OCI-LY3 (cell line): ENCODE results near the gene SLC39A3.

Experiments
- H2AFZ ChIP-seq: fragments of 200-600, 300-600 bp; shearing (Covaris generic); 2 replicates; pipeline ENCODE4 v1.6.0; 2014; ENCODE audit warnings: antibody characterized with exemption, low read depth, low read length
- H3K27ac ChIP-seq: fragments of 200-600, 300-600 bp; sonication (generic); 2 replicates; pipeline ENCODE4 v1.5.1; 2014; ENCODE audit warnings: mild to moderate bottlenecking, low read length, moderate library complexity, mixed read lengths
- H3K27me3 ChIP-seq: fragments of 200-600, 300-600 bp; sonication (generic); 2 replicates; pipeline ENCODE4 v1.6.1; 2014; ENCODE audit warnings: low read depth, low read length, mixed read lengths
- H3K36me3 ChIP-seq: fragments of 200-600, 300-600 bp; sonication (generic); replicated peaks from 2 replicates; pipeline ENCODE3; 2014; ENCODE audit warnings: low read depth, low read length, mixed read lengths
- H3K4me1 ChIP-seq: fragments of 300-600, 200-600 bp; sonication (generic); 2 replicates; pipeline ENCODE4 v1.6.1; 2014; ENCODE audit warnings: low read length, mixed read lengths
- H3K4me2 ChIP-seq: fragments of 200-600, 300-600 bp; sonication (generic); 2 replicates; pipeline ENCODE4 v1.6.1; 2014; ENCODE audit warnings: low read length, mixed read lengths
- H3K4me3 ChIP-seq: fragments of 300-600, 200-600 bp; sonication (generic); 2 replicates; pipeline ENCODE4 v1.5.1; 2014; ENCODE audit warnings: antibody characterized with exemption, mild to moderate bottlenecking, low read length, moderate library complexity
- H3K79me2 ChIP-seq: fragments of 300-600, 200-600 bp; shearing (Covaris generic); 2 replicates; pipeline ENCODE4 v1.6.1; 2014; ENCODE audit warnings: mild to moderate bottlenecking, low read length, mixed read lengths
- H3K9ac ChIP-seq: fragments of 300-600, 200-600 bp; shearing (Covaris generic); 2 replicates; pipeline ENCODE4 v1.6.0; 2014; ENCODE audit warnings: mild to moderate bottlenecking, low read length, moderate library complexity
- H3K9me3 ChIP-seq: fragments of 200-600, 300-600 bp; shearing (Covaris generic); 2 replicates; pipeline ENCODE4 v1.6.1; 2014; ENCODE audit warnings: low read length, mixed read lengths; ENCODE audit not compliant: insufficient read depth
- H4K20me1 ChIP-seq: fragments of 200-600, 300-600 bp; sonication (generic); 2 replicates; pipeline ENCODE4 v1.6.1; 2016; ENCODE audit warnings: low read length, mixed read lengths; ENCODE audit not compliant: insufficient read depth
- CTCF ChIP-seq: fragments of 200-600, 300-600 bp; sonication (generic); IDR thresholded peaks from 2 replicates; pipeline ENCODE4 v1.5.1; 2014; ENCODE audit warnings: antibody characterized with exemption, low read length, low read depth
- EZH2phosphoT487 ChIP-seq: fragments of 200-600 bp; shearing (Covaris generic); IDR thresholded peaks from 2 replicates; pipeline ENCODE4 v1.6.1; 2018; ENCODE audit warnings: antibody characterized with exemption, mixed run types, low read depth

Gene SLC39A3

GRCh38 chr19:2728783-2729387, 10.9 kb downstream of the SLC39A3 start:
- Histone ChIP-seq H3K36me3 (peaks cover 2% of the 10 kb centered on the region), H3K4me1 (no peaks in the 10 kb centered on the region), H3K79me2 (no peaks in the 10 kb centered on the region), H3K27ac (no peak overlapping the region), H3K9ac (no peak overlapping the region), H3K4me3 (no peak overlapping the region), H4K20me1 (no peaks in the 10 kb centered on the region), H3K9me3 (no peaks in the 10 kb centered on the region), H2AFZ (no peak overlapping the region), H3K27me3 (no peaks in the 10 kb centered on the region), H3K4me2 (no peak overlapping the region)
- TF ChIP-seq CTCF (no peak), EZH2phosphoT487 (no peak)

DNA sequence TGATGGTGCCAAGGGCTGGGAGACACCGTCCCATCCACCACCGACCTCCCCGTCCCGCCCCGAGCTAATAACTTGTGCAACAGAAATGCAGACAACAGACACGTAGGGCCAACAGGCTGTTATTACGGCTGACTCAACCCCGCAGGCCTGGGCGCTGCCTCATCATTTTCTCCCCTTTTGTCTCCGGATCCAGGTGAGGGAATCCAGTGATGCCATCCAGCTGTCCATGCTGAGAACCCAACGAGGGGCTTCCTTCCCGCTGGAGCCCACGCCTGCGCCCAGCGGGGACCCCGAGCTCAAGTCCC, 12.2 kb downstream of the SLC39A3 start:
- Histone ChIP-seq H3K9ac (no peak overlapping the region), H3K79me2 (no peaks in the 10 kb centered on the region), H4K20me1 (no peaks in the 10 kb centered on the region), H3K4me3 (no peak overlapping the region), H3K27ac (no peak overlapping the region), H3K27me3 (no peaks in the 10 kb centered on the region), H3K36me3 (peaks cover 1% of the 10 kb centered on the region), H3K9me3 (no peaks in the 10 kb centered on the region), H3K4me1 (no peaks in the 10 kb centered on the region), H3K4me2 (no peak overlapping the region), H2AFZ (no peak overlapping the region)
- TF ChIP-seq CTCF = no peak
- TF ChIP-seq EZH2phosphoT487 = no peak

DNA sequence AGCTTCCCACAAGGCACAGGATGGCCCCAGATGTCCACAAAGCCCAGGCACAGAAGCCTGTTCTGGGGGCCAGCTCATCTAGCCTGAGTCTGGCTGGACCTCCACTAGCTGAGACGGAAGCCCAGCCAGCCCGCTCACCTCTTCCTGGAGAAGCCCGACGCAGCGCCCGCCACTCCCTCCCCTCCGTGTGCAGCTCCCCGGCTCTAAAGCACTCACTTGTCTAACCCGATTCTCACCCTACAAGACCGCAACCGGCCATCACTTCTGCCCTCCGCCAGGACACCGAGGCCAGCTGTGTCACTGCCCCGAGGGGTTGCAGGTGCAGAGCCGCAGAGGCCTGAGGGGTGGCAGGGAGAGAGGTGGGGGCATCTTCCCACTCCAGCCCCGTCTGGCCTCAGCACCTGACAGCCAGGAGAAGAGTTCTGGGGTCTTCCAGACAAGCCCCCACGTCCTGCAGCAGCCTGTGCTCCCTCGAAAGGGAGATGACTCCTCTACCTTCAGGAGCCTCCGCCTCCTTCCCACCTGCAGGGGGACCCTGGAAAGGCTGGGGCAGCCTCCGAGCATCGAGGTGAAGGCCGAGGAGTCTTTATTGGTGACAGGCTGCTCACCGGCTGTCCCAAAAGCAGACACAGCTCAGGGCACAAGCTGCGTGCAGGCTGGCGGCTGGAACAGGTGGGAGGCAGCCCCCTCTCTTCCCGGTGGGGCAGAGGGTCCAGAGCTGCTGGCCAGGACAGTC, 12.7 kb downstream of the SLC39A3 start:
- no peaks in the 10 kb centered on the region for H3K27me3 ChIP-seq
- H3K27ac ChIP-seq = no peak overlapping the region
- no peaks in the 10 kb centered on the region for H4K20me1 ChIP-seq
- no peaks in the 10 kb centered on the region for H3K4me1 ChIP-seq
- H3K79me2 ChIP-seq = no peaks in the 10 kb centered on the region
- H3K4me3 ChIP-seq = no peak overlapping the region
- no peaks in the 10 kb centered on the region for H3K9me3 ChIP-seq
- TF ChIP-seq CTCF = no peak
- TF ChIP-seq EZH2phosphoT487 = no peak
- H3K9ac ChIP-seq = no peak overlapping the region
- H2AFZ ChIP-seq = no peak overlapping the region
- no peak overlapping the region for H3K4me2 ChIP-seq
- H3K36me3 ChIP-seq = no peaks in the 10 kb centered on the region

- no peaks in the 10 kb centered on the region for H3K4me1 ChIP-seq
- no peak overlapping the region for H3K4me3 ChIP-seq
- H4K20me1 ChIP-seq = no peaks in the 10 kb centered on the region
- TF ChIP-seq EZH2phosphoT487 = no peak
- no peak for TF ChIP-seq CTCF
- no peaks in the 10 kb centered on the region for H3K27me3 ChIP-seq
- no peak overlapping the region for H2AFZ ChIP-seq
- no peak overlapping the region for H3K9ac ChIP-seq
- H3K79me2 ChIP-seq = no peaks in the 10 kb centered on the region
- no peaks in the 10 kb centered on the region for H3K36me3 ChIP-seq
- H3K4me2 ChIP-seq = no peak overlapping the region
- no peaks in the 10 kb centered on the region for H3K9me3 ChIP-seq
- no peak overlapping the region for H3K27ac ChIP-seq
These were observed 13.5 kb downstream of the SLC39A3 start for GRCh38 chr19:2726160-2726855.
